NCI-H2196 (cell line): ENCODE results near the gene PLXNB2.
A peak's percentile ranks its signal among the peaks of the same experiment; 100 is the strongest.

Experiments
- DNase-seq: peaks from one replicate; lab custom pipeline; 2025; ENCODE audit not compliant: unreplicated experiment; lab: John Stamatoyannopoulos, UW

The PLXNB2 gene

DNA sequence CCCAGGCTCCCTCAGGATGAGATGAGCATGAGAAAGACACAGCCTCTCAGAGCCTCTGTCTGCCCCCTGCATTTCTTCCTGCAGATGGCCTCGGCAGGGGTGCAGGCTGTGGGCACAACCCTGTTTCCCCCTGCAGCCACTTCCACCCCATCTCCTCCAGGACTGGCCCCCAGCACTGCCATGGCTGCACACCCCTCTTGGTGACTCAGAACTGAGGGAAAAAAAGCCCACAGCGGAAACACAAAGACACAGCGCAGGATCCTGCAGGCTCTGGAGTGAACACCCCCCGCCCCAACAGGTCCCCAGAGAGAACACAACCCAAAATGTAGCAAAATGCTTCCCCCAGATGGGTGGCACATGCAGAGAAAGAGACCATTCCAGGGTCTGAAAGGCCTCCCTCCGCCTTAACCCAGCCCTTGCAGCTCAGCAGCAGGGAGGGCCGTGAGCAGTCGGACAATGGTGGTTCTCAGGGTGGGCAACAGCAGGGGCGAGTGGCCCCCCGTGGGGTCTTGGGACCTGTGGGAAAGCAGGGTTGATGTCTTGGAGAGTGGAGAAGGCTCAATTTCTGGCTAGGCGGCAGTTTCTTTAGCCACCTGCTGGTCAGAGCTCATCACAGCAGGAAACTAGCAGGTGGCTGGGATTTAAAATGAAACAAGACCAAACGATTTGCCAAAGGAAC is 70.6 kb downstream of the PLXNB2 start:
- peak; percentile 37 for DNase-seq

DNA sequence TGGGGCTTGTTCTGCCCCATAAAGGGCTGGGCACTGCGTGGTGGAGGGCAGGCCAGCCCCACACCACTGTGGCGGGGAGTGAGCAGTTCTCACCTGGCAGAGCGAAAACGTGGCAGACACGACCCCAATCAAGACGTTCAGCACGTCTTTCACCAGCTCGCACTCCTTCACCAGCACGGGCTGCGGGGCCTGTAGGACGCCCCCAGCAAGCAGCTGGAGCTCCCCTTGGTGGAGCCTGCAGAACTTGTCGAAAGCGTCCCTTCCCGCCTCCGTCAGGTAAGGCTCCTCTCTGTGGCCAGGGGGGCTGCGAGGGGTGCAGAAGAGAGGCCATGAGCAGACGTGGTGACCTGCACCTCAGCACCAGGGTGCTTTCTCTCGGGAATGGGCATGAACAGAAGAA is 74.2 kb downstream of the PLXNB2 start:
- DNase-seq: no peak

DNA sequence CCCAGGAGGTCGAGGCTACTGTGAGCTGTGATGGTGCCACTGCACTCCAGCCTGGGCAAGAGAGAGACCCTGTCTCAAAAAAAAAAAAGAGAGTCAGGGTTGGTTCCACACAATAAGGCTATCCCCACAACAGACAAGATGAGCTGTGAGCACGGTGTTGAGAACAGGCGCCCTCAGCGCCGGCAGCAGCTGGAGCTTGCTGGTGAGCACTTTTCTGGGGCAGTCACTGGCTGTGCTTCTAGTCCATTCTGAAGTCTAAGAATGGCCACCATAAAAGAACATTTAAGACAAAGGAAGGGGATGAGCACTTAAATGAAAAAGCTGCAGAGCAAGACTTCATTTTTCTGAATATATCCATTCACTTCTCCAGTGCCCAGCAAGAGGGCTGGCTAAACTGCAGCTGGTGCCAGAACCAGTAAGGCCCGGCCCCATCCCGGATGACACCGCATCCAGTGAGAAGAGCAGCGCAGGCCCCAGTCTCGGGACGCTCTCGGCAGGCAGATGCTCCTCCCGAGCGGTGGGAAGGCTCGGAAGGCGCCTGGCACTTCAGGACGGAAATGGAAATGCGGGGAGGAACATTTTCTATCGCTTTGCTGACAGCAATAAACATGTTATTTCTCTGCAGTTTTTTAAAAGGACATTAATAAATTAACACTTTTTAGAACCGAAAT is 74.8 kb downstream of the PLXNB2 start:
- DNase-seq: no peak

GRCh38 chr22:50229370-50229769 is 78.1 kb downstream of the PLXNB2 start:
- no peak for DNase-seq

GRCh38 chr22:50228366-50228765 is 79.1 kb downstream of the PLXNB2 start:
- no peak for DNase-seq

- no peak for DNase-seq
Measured at GRCh38 chr22:50227579-50228215, 79.7 kb downstream of the PLXNB2 start.

GRCh38 chr22:50226875-50227165 is 80.6 kb downstream of the PLXNB2 start:
- no peak for DNase-seq

GRCh38 chr22:50226063-50226874 is 81.2 kb downstream of the PLXNB2 start:
- no peak for DNase-seq

GRCh38 chr22:50225200-50225969 is 82.1 kb downstream of the PLXNB2 start:
- no peak for DNase-seq
